Esophagus squamous epithelium (tissue), 4 donors: ENCODE measurements around the gene ATP5F1D.

Experiments
- POLR2A ChIP-seq, 4 donors: fragments of 450-650 bp; IDR thresholded peaks; one replicate each; pipeline ENCODE4 v1.6.1; 2017; ENCODE audit warnings: antibody characterized with exemption in 4 of 4, mild to moderate bottlenecking in 4 of 4, moderate library complexity in 3 of 4
- TF ChIP-seq, protein P1 (sequence below), 6 experiments: fragments of 450-650 bp in 4 of 6; fragments of 200-600 bp in 2 of 6; sonication (generic) in 2 of 6; IDR thresholded peaks; one replicate each; pipeline ENCODE4 v1.5.1; 2016 to 2019; ENCODE audit warnings: antibody characterized with exemption in 6 of 6, mild to moderate bottlenecking in 4 of 6, moderate library complexity in 4 of 6

DNA sequence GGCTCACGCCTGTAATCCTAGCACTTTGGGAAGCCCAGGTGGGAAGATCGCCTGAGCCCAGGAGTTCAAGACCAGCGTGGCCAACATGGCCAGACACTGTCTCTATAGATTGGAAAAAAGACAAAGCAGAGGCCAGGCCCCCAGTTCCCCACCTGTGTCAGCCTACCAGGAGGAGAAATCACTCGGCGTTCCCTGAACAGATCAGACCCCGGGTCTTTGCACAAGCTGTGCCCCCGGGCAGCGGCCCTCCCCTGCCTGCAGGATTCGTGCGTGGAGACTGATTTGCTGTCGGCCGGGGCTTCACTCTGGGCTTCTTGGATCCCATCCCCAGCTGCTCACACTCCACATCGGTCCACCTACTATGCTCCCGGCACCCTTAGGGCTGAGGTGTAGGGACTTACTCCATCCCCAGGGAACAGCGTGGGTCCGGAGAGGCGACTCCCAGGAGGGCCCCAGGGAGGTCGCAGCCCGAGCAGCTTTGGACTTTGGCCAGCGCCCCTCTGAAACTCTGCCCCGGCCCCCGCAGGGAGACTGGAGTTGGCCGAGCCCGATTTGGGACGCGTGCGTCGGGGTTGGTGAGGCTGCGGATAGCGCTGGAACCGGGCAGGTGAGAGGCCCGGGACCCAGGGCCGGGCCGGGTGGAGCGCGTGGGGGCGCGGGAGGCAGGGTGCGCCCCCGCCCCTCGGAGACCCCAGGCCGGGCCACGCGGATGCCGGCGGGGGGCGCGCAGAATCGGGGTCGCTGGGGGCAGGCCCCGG lies 43.6 kb downstream of the ATP5F1D start:
- TF ChIP-seq, protein P1, sequence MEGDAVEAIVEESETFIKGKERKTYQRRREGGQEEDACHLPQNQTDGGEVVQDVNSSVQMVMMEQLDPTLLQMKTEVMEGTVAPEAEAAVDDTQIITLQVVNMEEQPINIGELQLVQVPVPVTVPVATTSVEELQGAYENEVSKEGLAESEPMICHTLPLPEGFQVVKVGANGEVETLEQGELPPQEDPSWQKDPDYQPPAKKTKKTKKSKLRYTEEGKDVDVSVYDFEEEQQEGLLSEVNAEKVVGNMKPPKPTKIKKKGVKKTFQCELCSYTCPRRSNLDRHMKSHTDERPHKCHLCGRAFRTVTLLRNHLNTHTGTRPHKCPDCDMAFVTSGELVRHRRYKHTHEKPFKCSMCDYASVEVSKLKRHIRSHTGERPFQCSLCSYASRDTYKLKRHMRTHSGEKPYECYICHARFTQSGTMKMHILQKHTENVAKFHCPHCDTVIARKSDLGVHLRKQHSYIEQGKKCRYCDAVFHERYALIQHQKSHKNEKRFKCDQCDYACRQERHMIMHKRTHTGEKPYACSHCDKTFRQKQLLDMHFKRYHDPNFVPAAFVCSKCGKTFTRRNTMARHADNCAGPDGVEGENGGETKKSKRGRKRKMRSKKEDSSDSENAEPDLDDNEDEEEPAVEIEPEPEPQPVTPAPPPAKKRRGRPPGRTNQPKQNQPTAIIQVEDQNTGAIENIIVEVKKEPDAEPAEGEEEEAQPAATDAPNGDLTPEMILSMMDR (IDR thresholded peaks at IDR 0.05): no peak
- TF ChIP-seq POLR2A (IDR thresholded peaks at IDR 0.05): no peak
